Measurements from ENCODE around the gene CCR4.
"Not testable (repeated sequence)": the region's sequence is repeated elsewhere in the genome, so short reads cannot be mapped to it uniquely, and the experiment has no call there.

Gene CCR4

GRCh38 chr3:32952369-32953077 lies 1.1 kb downstream of the CCR4 start:
- Histone ChIP-seq H2AFZ (ENCODE audit: low read length, unreplicated experiment) (no peak overlapping the region), H3K27me3 (ENCODE audit: insufficient read depth, low read length) (no peaks in the 10 kb centered on the region), H3K4me1 (ENCODE audit: control insufficient read depth, insufficient read depth, low read length, unreplicated experiment) (no peaks in the 10 kb centered on the region), H3K27ac (ENCODE audit: low read depth, low read length) (no peak overlapping the region), H3K36me3 (ENCODE audit: insufficient read depth, low read length) (no peaks in the 10 kb centered on the region), H3K4me3 (ENCODE audit: low read depth, low read length) (no peak overlapping the region), H3K79me2 (ENCODE audit: control insufficient read depth, insufficient read depth, low read length, unreplicated experiment) (no peaks in the 10 kb centered on the region)

GRCh38 chr3:32954506-32954905 lies 3.1 kb downstream of the CCR4 start:
- Histone ChIP-seq H3K4me3 (ENCODE audit: low read depth, low read length) (no peak overlapping the region), H3K27me3 (ENCODE audit: insufficient read depth, low read length) (no peaks in the 10 kb centered on the region), H3K79me2 (ENCODE audit: control insufficient read depth, insufficient read depth, low read length, unreplicated experiment) (no peaks in the 10 kb centered on the region), H2AFZ (ENCODE audit: low read length, unreplicated experiment) (no peak overlapping the region), H3K36me3 (ENCODE audit: insufficient read depth, low read length) (no peaks in the 10 kb centered on the region), H3K27ac (ENCODE audit: low read depth, low read length) (no peak overlapping the region), H3K4me1 (ENCODE audit: control insufficient read depth, insufficient read depth, low read length, unreplicated experiment) (no peaks in the 10 kb centered on the region)

GRCh38 chr3:32956750-32957570 lies 5.5 kb downstream of the CCR4 start:
- Histone ChIP-seq H3K27ac (ENCODE audit: low read depth, low read length) (no peak overlapping the region), H3K27me3 (ENCODE audit: insufficient read depth, low read length) (0 out of 2 replicates have a peak, but pooled peaks cover 3% of the 10 kb centered on the region), H3K4me1 (ENCODE audit: control insufficient read depth, insufficient read depth, low read length, unreplicated experiment) (no peaks in the 10 kb centered on the region), H3K79me2 (ENCODE audit: control insufficient read depth, insufficient read depth, low read length, unreplicated experiment) (no peaks in the 10 kb centered on the region), H3K36me3 (ENCODE audit: insufficient read depth, low read length) (no peaks in the 10 kb centered on the region), H2AFZ (ENCODE audit: low read length, unreplicated experiment) (no peak overlapping the region), H3K4me3 (ENCODE audit: low read depth, low read length) (no peak overlapping the region)

- Histone ChIP-seq H3K27ac (ENCODE audit: low read depth, low read length) (no peak overlapping the region), H2AFZ (ENCODE audit: low read length, unreplicated experiment) (no peak overlapping the region), H3K79me2 (ENCODE audit: control insufficient read depth, insufficient read depth, low read length, unreplicated experiment) (no peaks in the 10 kb centered on the region), H3K36me3 (ENCODE audit: insufficient read depth, low read length) (no peaks in the 10 kb centered on the region), H3K4me1 (ENCODE audit: control insufficient read depth, insufficient read depth, low read length, unreplicated experiment) (no peaks in the 10 kb centered on the region), H3K27me3 (ENCODE audit: insufficient read depth, low read length) (0 out of 2 replicates have a peak, but pooled peaks cover 3% of the 10 kb centered on the region), H3K4me3 (ENCODE audit: low read depth, low read length) (no peak overlapping the region)
These were observed 7.1 kb downstream of the CCR4 start for GRCh38 chr3:32958509-32958908.

GRCh38 chr3:32959371-32959770 lies 7.9 kb downstream of the CCR4 start:
- Histone ChIP-seq H3K4me1 (ENCODE audit: control insufficient read depth, insufficient read depth, low read length, unreplicated experiment) (no peaks in the 10 kb centered on the region), H2AFZ (ENCODE audit: low read length, unreplicated experiment) (no peak overlapping the region), H3K27me3 (ENCODE audit: insufficient read depth, low read length) (peaks cover 3% of the 10 kb centered on the region; the same call in 1 of the 2 replicates), H3K4me3 (ENCODE audit: low read depth, low read length) (no peak overlapping the region), H3K27ac (ENCODE audit: low read depth, low read length) (no peak overlapping the region), H3K79me2 (ENCODE audit: control insufficient read depth, insufficient read depth, low read length, unreplicated experiment) (no peaks in the 10 kb centered on the region), H3K36me3 (ENCODE audit: insufficient read depth, low read length) (no peaks in the 10 kb centered on the region)

GRCh38 chr3:32960404-32961170 lies 9.1 kb downstream of the CCR4 start:
- no peaks in the 10 kb centered on the region for H3K4me1 ChIP-seq (ENCODE audit: control insufficient read depth, insufficient read depth, low read length, unreplicated experiment)
- H3K27me3 ChIP-seq (ENCODE audit: insufficient read depth, low read length): peaks cover 6% of the 10 kb centered on the region; the same call in 1 of the 2 replicates
- H2AFZ ChIP-seq (ENCODE audit: low read length, unreplicated experiment): no peak overlapping the region
- no peaks in the 10 kb centered on the region for H3K36me3 ChIP-seq (ENCODE audit: insufficient read depth, low read length)
- no peaks in the 10 kb centered on the region for H3K79me2 ChIP-seq (ENCODE audit: control insufficient read depth, insufficient read depth, low read length, unreplicated experiment)
- H3K27ac ChIP-seq (ENCODE audit: low read depth, low read length): no peak overlapping the region
- no peak overlapping the region for H3K4me3 ChIP-seq (ENCODE audit: low read depth, low read length)

- no peaks in the 10 kb centered on the region for H3K4me1 ChIP-seq (ENCODE audit: control insufficient read depth, insufficient read depth, low read length, unreplicated experiment)
- no peak overlapping the region for H2AFZ ChIP-seq (ENCODE audit: low read length, unreplicated experiment)
- no peak overlapping the region for H3K27ac ChIP-seq (ENCODE audit: low read depth, low read length)
- H3K36me3 ChIP-seq (ENCODE audit: insufficient read depth, low read length): no peaks in the 10 kb centered on the region
- no peaks in the 10 kb centered on the region for H3K79me2 ChIP-seq (ENCODE audit: control insufficient read depth, insufficient read depth, low read length, unreplicated experiment)
- H3K4me3 ChIP-seq (ENCODE audit: low read depth, low read length): no peak overlapping the region
- H3K27me3 ChIP-seq (ENCODE audit: insufficient read depth, low read length): peaks cover 6% of the 10 kb centered on the region; the same call in 1 of the 2 replicates
These were observed 9.8 kb downstream of the CCR4 start for GRCh38 chr3:32961189-32961715.

- Histone ChIP-seq H3K4me1 (ENCODE audit: control insufficient read depth, insufficient read depth, low read length, unreplicated experiment) (no peaks in the 10 kb centered on the region), H3K27me3 (ENCODE audit: insufficient read depth, low read length) (peaks cover 6% of the 10 kb centered on the region; the same call in 1 of the 2 replicates), H3K4me3 (ENCODE audit: low read depth, low read length) (no peak overlapping the region), H3K27ac (ENCODE audit: low read depth, low read length) (no peak overlapping the region), H3K79me2 (ENCODE audit: control insufficient read depth, insufficient read depth, low read length, unreplicated experiment) (no peaks in the 10 kb centered on the region), H3K36me3 (ENCODE audit: insufficient read depth, low read length) (no peaks in the 10 kb centered on the region), H2AFZ (ENCODE audit: low read length, unreplicated experiment) (no peak overlapping the region)
These were observed 12.4 kb downstream of the CCR4 start for GRCh38 chr3:32963871-32964270.

GRCh38 chr3:32964781-32965180 lies 13.3 kb downstream of the CCR4 start:
- H3K4me1 ChIP-seq (ENCODE audit: control insufficient read depth, insufficient read depth, low read length, unreplicated experiment); H3K27ac ChIP-seq (ENCODE audit: low read depth, low read length); H3K79me2 ChIP-seq (ENCODE audit: control insufficient read depth, insufficient read depth, low read length, unreplicated experiment); H3K36me3 ChIP-seq (ENCODE audit: insufficient read depth, low read length); H3K4me3 ChIP-seq (ENCODE audit: low read depth, low read length); H2AFZ ChIP-seq (ENCODE audit: low read length, unreplicated experiment); H3K27me3 ChIP-seq (ENCODE audit: insufficient read depth, low read length): not testable (repeated sequence)

GRCh38 chr3:32965617-32966213 lies 14.3 kb downstream of the CCR4 start:
- not testable (repeated sequence) for H3K27me3 ChIP-seq (ENCODE audit: insufficient read depth, low read length); H3K4me3 ChIP-seq (ENCODE audit: low read depth, low read length); H3K79me2 ChIP-seq (ENCODE audit: control insufficient read depth, insufficient read depth, low read length, unreplicated experiment); H2AFZ ChIP-seq (ENCODE audit: low read length, unreplicated experiment); H3K27ac ChIP-seq (ENCODE audit: low read depth, low read length); H3K36me3 ChIP-seq (ENCODE audit: insufficient read depth, low read length); H3K4me1 ChIP-seq (ENCODE audit: control insufficient read depth, insufficient read depth, low read length, unreplicated experiment)
